Transverse colon (tissue), 4 donors: ENCODE data around the gene VSIG2. TPM values are rescaled to one million over a fixed set of nuclear protein-coding genes. Genes with fewer than 3 reads are reported as not detected.

Experiments
- DNase-seq: peaks from one replicate; pipeline ENCODE4 v3.0.0-alpha.2; 2019
- H3K27ac ChIP-seq, 4 donors: fragments of 200-600 bp; sonication (generic); 2 replicates each; pipeline ENCODE4 v1.5.1; 2016 to 2018; ENCODE audit warnings: inconsistent platforms in 4 of 4
- H3K27me3 ChIP-seq: fragments of 200-600 bp; sonication (generic); 2 replicates; pipeline ENCODE4 v1.5.1; 2017; ENCODE audit warnings: inconsistent platforms
- H3K36me3 ChIP-seq, 4 donors: fragments of 200-600 bp; sonication (generic); 2 replicates each; pipeline ENCODE4 v1.5.1; 2017 to 2019; ENCODE audit warnings: inconsistent platforms in 4 of 4
- H3K4me1 ChIP-seq, 4 donors: fragments of 200-600 bp; sonication (generic); 2 replicates each; pipeline ENCODE4 v1.5.1; 2017 to 2020; ENCODE audit warnings: inconsistent platforms in 4 of 4
- H3K4me3 ChIP-seq, 4 donors: fragments of 200-600 bp; sonication (generic); 1 replicate in 1 of 4; 2 replicates in 3 of 4; pipeline versions ENCODE4 v1.5.1 to v1.6.1; 2017 to 2019; ENCODE audit warnings: inconsistent platforms in 4 of 4
- H3K9me3 ChIP-seq, 2 donors: fragments of 200-600 bp; sonication (generic); 2 replicates each; pipeline ENCODE4 v1.5.1; 2017 to 2019; ENCODE audit warnings: inconsistent platforms in 2 of 2
- EP300 ChIP-seq: sonication (generic); formaldehyde crosslinking; IDR thresholded peaks from one replicate; pipeline ENCODE4 v1.6.1; 2017; ENCODE audit warnings: antibody characterized with exemption, low read depth
- POLR2A ChIP-seq: fragments of 450-650 bp; IDR thresholded peaks from one replicate; pipeline ENCODE4 v1.6.1; 2016; ENCODE audit warnings: antibody characterized with exemption, mild to moderate bottlenecking, moderate library complexity
- POLR2AphosphoS5 ChIP-seq, 3 donors: sonication (generic); formaldehyde crosslinking; IDR thresholded peaks; one replicate each; pipeline ENCODE4 v1.6.1; 2016; ENCODE audit warnings: antibody characterized with exemption in 3 of 3
- WGBS, 2 donors: methylation state at CpG; one replicate each; pipeline ENCODE4 v1.1.5; 2018; ENCODE audit warnings: low coverage in 1 of 2; 5-methylcytosine and 5-hydroxymethylcytosine counted together
- in situ Hi-C, 4 donors: fragments of 200-750 bp; cut with MboI; loops; one replicate each; pipeline versions ENCODE4 v1.15.0 to v1.15.1; 2017; ENCODE audit warnings: low sequenced_read_pairs in 3 of 4, low pct_ligation_motif_present in 1 of 4, low pct_unique_long_range_greater_than_20kb in 1 of 4
- intact Hi-C: fragments of 100-400 bp; cut with DNase I; formaldehyde crosslinking; loops from one replicate; pipeline ENCODE4 v1.15.1; 2023; ENCODE audit warnings: low total_unique reads
- total RNA-seq, 4 donors: library from RNA; depleted of rRNA; stranded (reverse); fragments of >200 nt; gene quantifications; one replicate each; pipeline ENCODE4 v1.1.0, GENCODE V29; 2016
- TF ChIP-seq, protein P1 (sequence below), 5 experiments: fragments of 200-600 bp in 3 of 5; fragments of 450-650 bp in 2 of 5; sonication (generic) in 3 of 5; IDR thresholded peaks; 1 replicate in 2 of 5; 2 replicates in 3 of 5; pipeline ENCODE4 v1.5.1; 2016 to 2017; ENCODE audit warnings: antibody characterized with exemption in 5 of 5, inconsistent platforms in 3 of 5, mild to moderate bottlenecking in 2 of 5, moderate library complexity in 1 of 5

The VSIG2 gene, protein sequence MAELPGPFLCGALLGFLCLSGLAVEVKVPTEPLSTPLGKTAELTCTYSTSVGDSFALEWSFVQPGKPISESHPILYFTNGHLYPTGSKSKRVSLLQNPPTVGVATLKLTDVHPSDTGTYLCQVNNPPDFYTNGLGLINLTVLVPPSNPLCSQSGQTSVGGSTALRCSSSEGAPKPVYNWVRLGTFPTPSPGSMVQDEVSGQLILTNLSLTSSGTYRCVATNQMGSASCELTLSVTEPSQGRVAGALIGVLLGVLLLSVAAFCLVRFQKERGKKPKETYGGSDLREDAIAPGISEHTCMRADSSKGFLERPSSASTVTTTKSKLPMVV
- total RNA-seq = 100 to 1,000 TPM in 3 of 4 donors, 10 to 100 TPM in 1; 91.3 to 160 (median 108) TPM

DNA sequence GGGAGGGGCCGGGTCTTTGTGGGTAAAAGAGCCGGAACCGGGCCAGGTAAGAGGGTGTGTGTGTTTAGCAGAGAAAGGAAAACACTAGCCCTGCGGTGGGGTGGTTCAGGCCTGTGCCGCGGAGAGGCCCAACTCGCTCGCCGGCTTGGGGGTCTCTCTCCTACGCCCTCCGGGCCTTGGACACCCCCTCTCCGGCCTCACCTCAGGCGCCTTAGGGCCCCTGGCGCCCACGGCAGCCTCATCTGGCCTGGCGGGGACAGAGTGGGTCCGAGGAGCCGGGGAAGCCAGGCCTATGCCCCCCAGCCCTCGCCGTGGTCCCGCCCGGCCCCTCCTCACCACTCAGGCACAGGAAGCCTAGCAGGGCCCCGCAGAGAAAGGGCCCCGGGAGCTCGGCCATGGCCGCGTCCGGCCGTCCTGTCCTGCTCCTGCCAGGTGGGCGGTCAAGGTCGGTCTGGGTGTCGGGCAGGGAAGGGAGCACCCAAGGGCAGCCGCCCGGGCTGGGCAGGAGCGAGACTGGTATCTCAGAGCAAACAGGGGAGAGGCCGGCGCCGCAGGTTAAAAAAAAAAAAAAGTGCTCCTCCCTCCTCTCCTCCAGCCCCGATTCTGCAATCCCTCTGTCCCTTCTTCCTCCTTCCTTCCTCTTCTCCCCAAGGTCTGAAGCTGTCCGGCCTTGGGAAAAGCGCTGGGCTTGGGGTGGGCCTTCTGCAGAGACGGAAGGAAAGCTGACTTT lies at the start of gene VSIG2:
Gene VSIG2, minus strand, starts transcription at position 515 of the 730 bp plus-strand sequence. Its CDS starts 118 bp downstream, at position 397.
- no peaks in the 10 kb centered on the region for H3K9me3 ChIP-seq
- H3K4me3 ChIP-seq = peak within 1 kb of the TSS; percentile 4 to 57 (median 48)
- peak; percentile 58 for DNase-seq
- WGBS, 2 donors = 19 to 21% methylated on average over 4 to 41 of the region's 42 CpGs
- H3K27ac ChIP-seq = peak within 1 kb of the TSS; percentile 81 to 92 (median 85)
- in situ Hi-C loops = loop anchor here in 1 of 4 donors (25.0 kb wide), 1 partner anchor 90 kb away; the partner anchor contains the start of genes SIAE and SPA17
- no peaks in the 10 kb centered on the region for H3K36me3 ChIP-seq
- peaks cover 30% of the 10 kb centered on the region for H3K27me3 ChIP-seq
- peaks cover 6 to 51% (median 29%) of the 10 kb centered on the region in 4 donors for H3K4me1 ChIP-seq
- intact Hi-C loops = no loop called here
- TF ChIP-seq, protein P1, sequence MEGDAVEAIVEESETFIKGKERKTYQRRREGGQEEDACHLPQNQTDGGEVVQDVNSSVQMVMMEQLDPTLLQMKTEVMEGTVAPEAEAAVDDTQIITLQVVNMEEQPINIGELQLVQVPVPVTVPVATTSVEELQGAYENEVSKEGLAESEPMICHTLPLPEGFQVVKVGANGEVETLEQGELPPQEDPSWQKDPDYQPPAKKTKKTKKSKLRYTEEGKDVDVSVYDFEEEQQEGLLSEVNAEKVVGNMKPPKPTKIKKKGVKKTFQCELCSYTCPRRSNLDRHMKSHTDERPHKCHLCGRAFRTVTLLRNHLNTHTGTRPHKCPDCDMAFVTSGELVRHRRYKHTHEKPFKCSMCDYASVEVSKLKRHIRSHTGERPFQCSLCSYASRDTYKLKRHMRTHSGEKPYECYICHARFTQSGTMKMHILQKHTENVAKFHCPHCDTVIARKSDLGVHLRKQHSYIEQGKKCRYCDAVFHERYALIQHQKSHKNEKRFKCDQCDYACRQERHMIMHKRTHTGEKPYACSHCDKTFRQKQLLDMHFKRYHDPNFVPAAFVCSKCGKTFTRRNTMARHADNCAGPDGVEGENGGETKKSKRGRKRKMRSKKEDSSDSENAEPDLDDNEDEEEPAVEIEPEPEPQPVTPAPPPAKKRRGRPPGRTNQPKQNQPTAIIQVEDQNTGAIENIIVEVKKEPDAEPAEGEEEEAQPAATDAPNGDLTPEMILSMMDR (IDR thresholded peaks at IDR 0.05) = no peak
- TF ChIP-seq POLR2A (peak; percentile 83), POLR2AphosphoS5 (IDR thresholded peaks at IDR 0.05) (peak in 2 of 3 donors; percentile 61 to 71), EP300 (no peak)

DNA sequence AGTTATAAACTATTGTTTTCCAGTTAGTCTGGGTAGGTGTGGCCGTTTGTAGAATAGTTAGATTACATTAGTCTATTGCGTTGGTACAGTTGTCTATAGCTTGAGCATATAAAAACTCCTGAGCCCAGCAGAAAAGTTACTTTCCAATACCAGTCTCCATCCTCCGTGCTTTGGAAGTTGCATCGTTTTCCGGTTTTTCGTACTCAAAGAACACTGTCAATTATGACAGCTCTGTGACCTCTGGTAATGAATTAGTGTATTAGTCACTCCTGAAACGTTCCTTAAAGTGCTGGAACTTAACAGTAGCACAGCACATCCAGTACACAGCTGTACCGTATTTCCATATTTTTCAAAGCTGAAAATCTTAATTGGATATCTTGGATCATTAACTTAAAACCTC lies 49.0 kb upstream of the VSIG2 start:
- 2 to 8% methylated on average over 7 to 8 of the region's 8 CpGs for WGBS, 2 donors
- Histone ChIP-seq H3K27me3 (no peaks in the 10 kb centered on the region), H3K4me3 (peak overlapping the region; percentile 84 to 97 (median 90)), H3K9me3 (no peaks in the 10 kb centered on the region), H3K36me3 (no peaks in the 10 kb centered on the region), H3K4me1 (peaks cover 5 to 31% (median 20%) of the 10 kb centered on the region in 4 donors), H3K27ac (peak overlapping the region; percentile 94 to 98 (median 96))
- DNase-seq = no peak
- intact Hi-C loops = no loop called here
- in situ Hi-C loops = no loop called here
- no peak for TF ChIP-seq EP300
- TF ChIP-seq, protein P1 (IDR thresholded peaks at IDR 0.05) = no peak
- no peak for TF ChIP-seq POLR2A
- TF ChIP-seq POLR2AphosphoS5 (IDR thresholded peaks at IDR 0.05) = no peak

DNA sequence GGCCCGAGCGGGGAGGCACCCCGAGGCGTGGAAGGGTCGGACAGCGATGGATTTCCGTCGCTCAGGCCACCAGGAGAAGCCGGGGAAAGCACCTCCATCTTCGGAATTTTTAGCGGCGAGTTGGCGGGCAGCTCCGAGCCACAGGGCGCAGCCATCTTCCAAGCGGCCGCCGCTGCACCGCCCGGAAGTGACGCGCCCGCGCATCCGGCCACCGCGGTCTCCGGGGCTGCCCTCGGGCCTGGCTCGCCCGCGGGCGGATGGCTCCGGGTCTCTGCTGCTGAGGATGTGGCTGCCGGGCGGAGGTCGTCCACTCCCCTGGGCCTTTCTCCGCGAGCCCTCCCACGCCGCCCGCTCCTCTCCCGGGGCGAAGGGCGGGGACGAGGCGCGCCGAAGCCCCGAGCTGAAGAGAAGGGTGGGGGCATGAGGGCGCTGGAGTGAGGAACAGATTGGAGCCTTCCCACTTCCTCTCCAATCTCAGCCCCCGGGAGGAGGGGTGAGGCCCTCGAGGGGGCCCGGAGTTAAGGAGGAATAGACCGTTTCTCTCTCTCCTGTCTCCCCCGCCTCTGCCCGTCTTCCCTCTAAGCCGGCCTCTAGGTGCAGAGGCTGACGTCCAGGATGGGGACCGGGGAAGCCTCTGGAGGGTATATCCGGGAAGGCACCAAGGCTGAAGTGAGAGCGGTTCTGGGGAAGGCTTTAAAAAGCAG lies 48.3 kb upstream of the VSIG2 start, which contains the start of gene MSANTD2:
Gene MSANTD2, minus strand, starts transcription at position 181 of the 704 bp plus-strand sequence. Its CDS starts 26 bp downstream, at position 155.
- Histone ChIP-seq H3K4me3 (peak within 1 kb of the TSS; percentile 84 to 97 (median 90)), H3K27ac (peak within 1 kb of the TSS; percentile 94 to 98 (median 96)), H3K9me3 (no peaks in the 10 kb centered on the region), H3K36me3 (no peaks in the 10 kb centered on the region), H3K4me1 (peaks cover 5 to 31% (median 20%) of the 10 kb centered on the region in 4 donors), H3K27me3 (no peaks in the 10 kb centered on the region)
- TF ChIP-seq, protein P1 (IDR thresholded peaks at IDR 0.05) = peak in 1 of 5 experiments; percentile 6
- TF ChIP-seq EP300 = no peak
- TF ChIP-seq POLR2AphosphoS5 (IDR thresholded peaks at IDR 0.05) = peak; percentile 57 to 93 (median 91)
- TF ChIP-seq POLR2A = peak; percentile 89
- peak; percentile 83 for DNase-seq
- intact Hi-C loops (no loop called here), in situ Hi-C loops (no loop called here)
- 1% methylated on average over 24 of the region's 62 CpGs; no CpG with 5 or more reads in 1 of the 2 donors for WGBS, 2 donors
